Measurements from ENCODE around the gene TTC13.
"Not testable (repeated sequence)": the region's sequence is repeated elsewhere in the genome, so short reads cannot be mapped to it uniquely, and the experiment has no call there.

The TTC13 gene

GRCh38 chr1:230985711-230986110 lies 7.0 kb upstream of the TTC13 start:
- no peak for DNase-seq

GRCh38 chr1:230984622-230985515 lies 6.2 kb upstream of the TTC13 start:
- DNase-seq: not testable (repeated sequence)

- DNase-seq: no peak
Measured at GRCh38 chr1:230983811-230984210, 5.2 kb upstream of the TTC13 start.

GRCh38 chr1:230982696-230983095 lies 4.0 kb upstream of the TTC13 start:
- no peak for DNase-seq

- DNase-seq: no peak
Measured at GRCh38 chr1:230979952-230980351, 1.3 kb upstream of the TTC13 start.

GRCh38 chr1:230979389-230979716 lies 692 bp upstream of the TTC13 start:
- DNase-seq: no peak

- DNase-seq: peak; percentile 64
Measured at GRCh38 chr1:230977761-230978490, 735 bp downstream of the TTC13 start.

- DNase-seq: peak; percentile 8
Measured at GRCh38 chr1:230976825-230977747, 1.6 kb downstream of the TTC13 start.

GRCh38 chr1:230976360-230976759 lies 2.3 kb downstream of the TTC13 start:
- no peak for DNase-seq

- DNase-seq: no peak
Measured at GRCh38 chr1:230975636-230976035, 3.0 kb downstream of the TTC13 start.

- DNase-seq: no peak
Measured at GRCh38 chr1:230972855-230973271, 5.8 kb downstream of the TTC13 start.

- no peak for DNase-seq
Measured at GRCh38 chr1:230971771-230972170, 6.9 kb downstream of the TTC13 start.

- DNase-seq: no peak
Measured at GRCh38 chr1:230970432-230970831, 8.2 kb downstream of the TTC13 start.

- DNase-seq: no peak
Measured at GRCh38 chr1:230966358-230966873, 12.2 kb downstream of the TTC13 start.

- no peak for DNase-seq
Measured at GRCh38 chr1:230965535-230965934, 13.1 kb downstream of the TTC13 start.

- DNase-seq: no peak
Measured at GRCh38 chr1:230964896-230965295, 13.8 kb downstream of the TTC13 start.

GRCh38 chr1:230958370-230958769 lies 20.3 kb downstream of the TTC13 start:
- no peak for DNase-seq

- no peak for DNase-seq
Measured at GRCh38 chr1:230957580-230957989, 21.1 kb downstream of the TTC13 start.

GRCh38 chr1:230950404-230950803 lies 28.3 kb downstream of the TTC13 start:
- DNase-seq: no peak

- no peak for DNase-seq
Measured at GRCh38 chr1:230948903-230949302, 29.8 kb downstream of the TTC13 start.

GRCh38 chr1:230948301-230948700 lies 30.4 kb downstream of the TTC13 start:
- DNase-seq: no peak

- no peak for DNase-seq
Measured at GRCh38 chr1:230943048-230943593, 35.5 kb downstream of the TTC13 start.

GRCh38 chr1:230940848-230941247 lies 37.8 kb downstream of the TTC13 start:
- DNase-seq: no peak
